GM18951 (cell line): Measurements from ENCODE around the gene SIAH1.
"Not testable (repeated sequence)": the region's sequence is repeated elsewhere in the genome, so short reads cannot be mapped to it uniquely, and the experiment has no call there.

Source experiments
- POLR2A ChIP-seq: IDR thresholded peaks from 4 replicates; pipeline ENCODE4 v1.6.1; 2011; ENCODE audit warnings: mild to moderate bottlenecking; ENCODE audit not compliant: insufficient read length, insufficient read depth; ENCODE audit errors: extremely low read depth
- in situ Hi-C: fragments of 300-500 bp; cut with MboI; formaldehyde crosslinking; loops from one replicate; pipeline ENCODE4 v1.12.0; 2022; ENCODE audit warnings: low sequenced_read_pairs, mixed read lengths, inconsistent platforms; ENCODE audit not compliant: unreplicated experiment

The SIAH1 gene

DNA sequence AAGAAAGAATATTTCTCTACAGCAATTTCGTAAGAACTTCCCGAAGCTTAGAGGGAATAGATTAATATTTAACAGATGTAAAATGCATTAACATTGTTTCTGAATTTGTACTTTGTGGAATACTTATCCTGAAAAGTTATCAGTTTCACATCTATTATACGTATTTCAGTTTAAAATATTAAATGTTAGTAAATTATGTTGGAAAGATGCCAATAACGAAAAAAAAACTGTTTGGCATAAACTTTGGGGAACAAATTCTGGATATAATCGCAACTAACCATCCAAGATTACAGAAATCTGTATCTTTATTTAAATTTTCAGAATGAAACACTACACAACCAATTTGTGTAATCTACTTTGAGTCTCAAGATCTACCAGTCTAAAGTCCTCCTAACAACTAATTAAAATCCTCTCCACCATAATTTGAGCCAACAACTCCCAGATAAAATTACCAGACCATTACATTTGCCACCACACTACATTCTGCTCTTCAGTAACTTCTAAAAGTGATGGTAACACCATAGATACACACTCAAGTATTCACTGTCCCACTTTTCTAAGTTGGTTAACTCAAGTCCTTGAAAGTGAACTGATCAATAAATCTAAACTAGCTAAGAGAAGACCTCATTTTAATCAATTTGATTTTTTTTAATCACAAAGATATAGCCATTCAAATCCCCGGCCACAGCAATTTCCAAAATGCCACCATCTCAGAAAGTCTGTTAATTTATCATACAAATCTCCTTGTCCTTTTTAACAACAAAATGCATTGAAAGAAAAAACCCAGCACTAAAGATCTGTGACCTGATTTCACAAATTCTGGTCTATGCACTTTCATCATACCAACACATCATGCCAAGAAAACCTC is 2.0 kb downstream of the SIAH1 start:
- TF ChIP-seq POLR2A: no peak
- in situ Hi-C loops: no loop called here

GRCh38 chr16:48382131-48382530 is 3.1 kb downstream of the SIAH1 start:
- no peak for TF ChIP-seq POLR2A
- in situ Hi-C loops: no loop called here

DNA sequence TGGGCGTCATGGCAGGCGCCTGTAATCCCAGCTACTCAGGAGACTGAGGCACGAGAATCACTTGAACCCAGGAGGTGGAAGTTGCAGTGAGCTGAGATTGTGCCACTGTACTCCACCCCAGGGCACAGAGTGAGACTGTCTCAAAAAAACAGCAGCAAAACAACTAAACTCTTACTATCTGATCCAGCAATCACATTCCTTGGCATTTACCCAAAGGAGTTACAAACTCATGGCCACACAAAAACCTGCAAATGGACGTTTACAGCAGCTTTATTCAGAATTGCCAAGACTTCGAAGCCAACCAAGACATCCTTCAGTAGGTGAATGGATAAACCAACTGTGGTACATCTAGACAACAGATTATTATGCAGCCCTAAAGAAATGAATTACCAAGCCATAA is 4.0 kb downstream of the SIAH1 start:
- in situ Hi-C loops: no loop called here
- no peak for TF ChIP-seq POLR2A

- TF ChIP-seq POLR2A: no peak
- in situ Hi-C loops: no loop called here
Observed at GRCh38 chr16:48378836-48379235, 6.4 kb downstream of the SIAH1 start.

DNA sequence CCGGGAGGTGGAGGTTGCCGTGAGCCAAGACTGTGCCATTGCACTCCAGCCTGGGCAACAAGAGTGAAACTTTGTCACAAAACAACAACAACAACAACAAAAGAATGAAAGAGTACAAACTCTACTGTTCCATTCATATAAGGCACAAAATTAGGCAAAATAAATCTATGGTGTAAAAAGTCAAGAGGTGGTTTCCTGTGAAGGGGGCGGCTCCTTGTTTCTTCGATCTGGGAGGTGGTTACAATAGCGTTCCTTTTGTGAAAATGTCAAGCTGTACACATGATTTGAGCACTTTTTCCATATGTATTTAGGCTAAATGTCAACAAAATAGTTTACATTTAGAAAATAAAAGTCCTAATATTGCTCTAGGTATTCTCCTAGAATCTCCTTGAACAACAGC is 6.9 kb downstream of the SIAH1 start:
- in situ Hi-C loops: no loop called here
- TF ChIP-seq POLR2A: no peak

- in situ Hi-C loops: not testable (repeated sequence)
Observed at GRCh38 chr16:48377301-48377700, 7.9 kb downstream of the SIAH1 start.

GRCh38 chr16:48374255-48374654 is 11.0 kb downstream of the SIAH1 start:
- in situ Hi-C loops: no loop called here
- no peak for TF ChIP-seq POLR2A

DNA sequence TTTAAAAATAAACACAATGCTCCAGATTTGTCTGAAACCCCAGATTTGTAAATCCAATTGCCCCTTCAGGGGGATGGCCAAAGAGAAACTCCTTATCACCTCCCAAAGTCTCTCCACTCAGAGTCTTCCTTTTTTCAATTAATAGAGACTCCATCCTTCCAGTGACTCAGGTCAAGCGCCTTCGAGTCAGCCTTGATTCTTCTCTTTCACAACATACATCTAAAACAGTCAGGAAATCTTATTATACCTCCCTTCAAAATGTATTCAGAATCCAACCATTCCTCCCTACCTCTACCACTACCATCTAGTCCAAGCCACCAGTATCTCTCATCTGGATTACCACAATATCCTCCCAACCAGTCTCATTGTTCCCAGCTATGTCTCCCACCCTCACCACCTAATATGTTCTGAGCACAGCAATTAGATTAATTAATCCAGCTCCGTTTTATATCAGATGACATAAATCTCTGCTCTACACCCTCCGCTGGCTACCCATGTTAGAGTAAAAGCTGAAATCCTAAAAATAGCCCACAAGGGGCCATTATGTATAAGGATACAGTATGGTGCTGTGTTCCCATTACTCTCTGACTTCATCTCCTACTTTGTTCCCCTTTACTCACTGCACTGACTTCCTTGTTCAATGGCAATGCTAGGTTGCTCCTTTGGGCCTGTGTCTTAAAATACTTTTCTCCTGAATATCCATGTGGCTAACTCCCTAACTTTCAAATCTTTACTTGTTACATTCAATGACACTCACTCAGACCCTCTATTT is 11.8 kb downstream of the SIAH1 start:
- TF ChIP-seq POLR2A: no peak
- in situ Hi-C loops: no loop called here

GRCh38 chr16:48372744-48373143 is 12.5 kb downstream of the SIAH1 start:
- TF ChIP-seq POLR2A: no peak
- in situ Hi-C loops: no loop called here

- no peak for TF ChIP-seq POLR2A
- in situ Hi-C loops: no loop called here
Observed at GRCh38 chr16:48371393-48371780, 13.8 kb downstream of the SIAH1 start.

- in situ Hi-C loops: not testable (repeated sequence)
Observed at GRCh38 chr16:48370668-48371392, 14.4 kb downstream of the SIAH1 start.

DNA sequence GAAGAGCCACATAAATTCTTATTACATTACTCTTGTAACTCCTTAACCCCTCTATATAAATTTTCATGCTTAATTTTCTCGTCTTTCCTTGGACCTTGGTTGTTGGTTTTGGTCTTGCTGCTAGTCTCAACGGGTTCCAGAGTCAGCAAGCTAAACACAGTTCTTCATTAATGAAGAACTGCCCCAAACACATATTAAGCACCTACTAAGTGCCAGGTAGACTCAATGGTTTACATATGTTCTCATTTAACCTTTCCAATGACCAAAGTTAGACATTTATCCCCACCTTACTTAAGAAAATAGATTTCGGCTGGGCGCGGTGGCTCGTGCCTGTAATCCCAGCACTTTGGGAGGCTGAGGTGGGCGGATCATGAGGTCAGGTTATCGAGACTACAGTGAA is 15.0 kb downstream of the SIAH1 start:
- in situ Hi-C loops: no loop called here
- TF ChIP-seq POLR2A: no peak

GRCh38 chr16:48369765-48370164 is 15.4 kb downstream of the SIAH1 start:
- no peak for TF ChIP-seq POLR2A
- in situ Hi-C loops: no loop called here
